MM.1S (cell line): ENCODE measurements around the gene CMTM8.

Source experiments
- EZH2 ChIP-seq: fragments of 300-600 bp; sonication (generic); optimal IDR thresholded peaks from 2 replicates; pipeline ENCODE3; 2017; ENCODE audit warnings: low read depth, mild to moderate bottlenecking, antibody characterized with exemption, low read length, mixed read lengths
- EZH2phosphoT487 ChIP-seq: fragments of 300-600 bp; sonication (generic); IDR thresholded peaks from 2 replicates; pipeline ENCODE4 v1.6.1; 2018; ENCODE audit warnings: antibody characterized with exemption, low read length
- TF ChIP-seq, protein P1 (sequence below): fragments of 300-600 bp; sonication (generic); IDR thresholded peaks from 2 replicates; pipeline ENCODE4 v1.5.1; 2016; ENCODE audit warnings: antibody characterized with exemption, low read length, mixed read lengths

DNA sequence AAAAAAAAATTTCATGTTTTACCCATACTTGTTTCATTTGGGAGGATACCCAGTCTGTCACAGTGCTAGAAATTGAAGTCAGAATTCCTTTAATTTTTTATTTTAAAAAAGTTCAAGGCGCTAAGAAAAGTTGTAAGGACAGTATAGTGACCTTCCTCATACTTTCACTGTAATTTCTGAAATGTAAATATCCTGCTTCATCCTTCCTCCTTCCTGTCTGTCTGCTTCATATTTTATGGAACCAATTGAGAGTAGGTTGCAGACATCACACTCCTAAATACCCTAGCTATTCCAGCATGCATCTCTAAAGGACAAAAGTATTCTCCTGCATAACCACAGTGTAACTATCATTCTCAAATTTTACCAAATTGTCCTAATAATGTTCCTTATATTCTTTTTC lies 35.8 kb downstream of the CMTM8 start:
- TF ChIP-seq, protein P1, sequence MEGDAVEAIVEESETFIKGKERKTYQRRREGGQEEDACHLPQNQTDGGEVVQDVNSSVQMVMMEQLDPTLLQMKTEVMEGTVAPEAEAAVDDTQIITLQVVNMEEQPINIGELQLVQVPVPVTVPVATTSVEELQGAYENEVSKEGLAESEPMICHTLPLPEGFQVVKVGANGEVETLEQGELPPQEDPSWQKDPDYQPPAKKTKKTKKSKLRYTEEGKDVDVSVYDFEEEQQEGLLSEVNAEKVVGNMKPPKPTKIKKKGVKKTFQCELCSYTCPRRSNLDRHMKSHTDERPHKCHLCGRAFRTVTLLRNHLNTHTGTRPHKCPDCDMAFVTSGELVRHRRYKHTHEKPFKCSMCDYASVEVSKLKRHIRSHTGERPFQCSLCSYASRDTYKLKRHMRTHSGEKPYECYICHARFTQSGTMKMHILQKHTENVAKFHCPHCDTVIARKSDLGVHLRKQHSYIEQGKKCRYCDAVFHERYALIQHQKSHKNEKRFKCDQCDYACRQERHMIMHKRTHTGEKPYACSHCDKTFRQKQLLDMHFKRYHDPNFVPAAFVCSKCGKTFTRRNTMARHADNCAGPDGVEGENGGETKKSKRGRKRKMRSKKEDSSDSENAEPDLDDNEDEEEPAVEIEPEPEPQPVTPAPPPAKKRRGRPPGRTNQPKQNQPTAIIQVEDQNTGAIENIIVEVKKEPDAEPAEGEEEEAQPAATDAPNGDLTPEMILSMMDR: no peak
- TF ChIP-seq EZH2phosphoT487 (no peak), EZH2 (no peak)
